GM12878 (cell line): Measurements from ENCODE around the gene SLC25A43. TPM values are rescaled to one million over a fixed set of nuclear protein-coding genes. Genes with fewer than 3 reads are reported as not detected.
A peak's percentile ranks its signal among the peaks of the same experiment; 100 is the strongest.

Experiments used
- ASH2L ChIP-seq: fragments of 300-600, 200-600 bp; sonication (generic); IDR thresholded peaks from 2 replicates; pipeline ENCODE4 v1.6.1; 2017; ENCODE audit warnings: low read depth, mild to moderate bottlenecking, borderline replicate concordance
- BCL11A ChIP-seq: IDR thresholded peaks from 2 replicates; pipeline ENCODE4 v1.6.1; 2011; ENCODE audit warnings: low read depth, low read length
- E2F8 ChIP-seq: fragments of 450-650 bp; IDR thresholded peaks from 2 replicates; pipeline ENCODE4 v1.6.1; 2018; ENCODE audit warnings: mild to moderate bottlenecking, low read depth, moderate library complexity; ENCODE audit not compliant: partially characterized antibody
- EED ChIP-seq: sonication (generic); IDR thresholded peaks from 2 replicates; pipeline ENCODE4 v1.6.1; 2016; ENCODE audit warnings: antibody characterized with exemption, low read depth
- IKZF2 ChIP-seq, 2 experiments: fragments of 450-650 bp; IDR thresholded peaks; 2 replicates each; pipeline ENCODE4 v1.6.1; 2017; ENCODE audit warnings: mild to moderate bottlenecking in 2 of 2, moderate library complexity in 2 of 2
- NFIC ChIP-seq: IDR thresholded peaks from 2 replicates; pipeline ENCODE4 v1.6.1; 2012; ENCODE audit warnings: low read depth, mild to moderate bottlenecking, inconsistent platforms, low read length, moderate library complexity
- NR2F1 ChIP-seq: fragments of 450-650 bp; conservative IDR thresholded peaks from 2 replicates; pipeline ENCODE4 v1.6.1; 2017; ENCODE audit warnings: mild to moderate bottlenecking
- PAX8 ChIP-seq: fragments of 450-650 bp; IDR thresholded peaks from 2 replicates; pipeline ENCODE4 v1.6.1; 2017; ENCODE audit warnings: mild to moderate bottlenecking, moderate library complexity
- RAD21 ChIP-seq: IDR thresholded peaks from 2 replicates; pipeline ENCODE4 v1.6.1; 2011; ENCODE audit warnings: mild to moderate bottlenecking, low read depth, low read length, moderate library complexity; ENCODE audit not compliant: insufficient read depth
- RCOR1 ChIP-seq: conservative IDR thresholded peaks from 2 replicates; pipeline ENCODE4 v1.6.1; 2012; ENCODE audit warnings: low read depth, low read length, improper control_type of control experiment
- SIN3A ChIP-seq: IDR thresholded peaks from 2 replicates; pipeline ENCODE4 v1.6.1; 2012; ENCODE audit warnings: low read depth, low read length, improper control_type of control experiment
- SKIL ChIP-seq: fragments of 450-650 bp; IDR thresholded peaks from 2 replicates; pipeline ENCODE4 v1.6.1; 2017; ENCODE audit warnings: mild to moderate bottlenecking, low read depth, inconsistent platforms; ENCODE audit not compliant: poor library complexity, severe bottlenecking
- SMAD1 ChIP-seq: fragments of 450-650 bp; IDR thresholded peaks from 2 replicates; pipeline ENCODE4 v1.6.1; 2018; ENCODE audit warnings: mild to moderate bottlenecking, low read depth; ENCODE audit not compliant: partially characterized antibody
- SP1 ChIP-seq: IDR thresholded peaks from one replicate; pipeline ENCODE4 v1.6.1; 2011; ENCODE audit warnings: low read depth, low read length
- SREBF2 ChIP-seq: IDR thresholded peaks from 2 replicates; pipeline ENCODE4 v1.6.1; 2012; ENCODE audit warnings: mild to moderate bottlenecking, low read length
- SUZ12 ChIP-seq: fragments of 200-600 bp; sonication (generic); IDR thresholded peaks from one replicate; pipeline ENCODE4 v1.6.1; 2018; ENCODE audit warnings: antibody characterized with exemption, mild to moderate bottlenecking; ENCODE audit not compliant: unreplicated experiment
- YY1 ChIP-seq: IDR thresholded peaks from 2 replicates; pipeline ENCODE4 v1.6.1; 2011; ENCODE audit warnings: low read depth, mild to moderate bottlenecking, low read length
- ZBED1 ChIP-seq: IDR thresholded peaks from 2 replicates; pipeline ENCODE4 v1.6.1; 2016; ENCODE audit warnings: borderline replicate concordance
- ZNF217 ChIP-seq: fragments of 450-650 bp; IDR thresholded peaks from 2 replicates; pipeline ENCODE4 v1.6.1; 2017; ENCODE audit warnings: antibody characterized with exemption, mild to moderate bottlenecking
- ZNF622 ChIP-seq: fragments of 450-650 bp; IDR thresholded peaks from 2 replicates; pipeline ENCODE4 v1.6.1; 2017; ENCODE audit warnings: mild to moderate bottlenecking, inconsistent platforms
- polyA plus RNA-seq, 11 experiments: library from polyadenylated mRNA; depleted of rRNA in 4 of 11; unstranded in 6 of 11; stranded (reverse) in 5 of 11; fragments of >200 nt; fragmentation: Nextera tagmentation in 4 of 11; fragmentation: Illumina TruSeq in 1 of 11; extraction: Ambion mirVana in 4 of 11; extraction: Trizol in 1 of 11; gene quantifications; 1 replicate in 1 of 11; 2 replicates in 10 of 11; pipeline versions ENCODE4 v1.2.1 to v1.2.3, GENCODE V29; 2011 to 2016; ENCODE audit warnings: inconsistent platforms in 2 of 11, missing spikeins in 2 of 11, low read depth in 1 of 11
- total RNA-seq, 4 experiments: library from RNA; depleted of rRNA in 3 of 4; stranded (reverse); fragments of >200 nt in 3 of 4; fragmentation: Illumina TruSeq in 1 of 4; extraction: Trizol in 1 of 4; gene quantifications; 2 replicates each; pipeline versions ENCODE4 v1.2.1 to v1.2.3, GENCODE V29; 2013 to 2021
- TF ChIP-seq, protein P1 (sequence below): fragments of 450-650 bp; conservative IDR thresholded peaks from 2 replicates; pipeline ENCODE4 v1.6.1; 2017; ENCODE audit warnings: mild to moderate bottlenecking, moderate library complexity
- TF ChIP-seq, protein P2 (sequence below): IDR thresholded peaks from 2 replicates; pipeline ENCODE4 v1.6.1; 2012; ENCODE audit warnings: low read length, inconsistent platforms
- TF ChIP-seq, protein P3 (sequence below): IDR thresholded peaks from 2 replicates; pipeline ENCODE4 v1.6.1; 2011; ENCODE audit warnings: low read depth, low read length, improper control_type of control experiment, borderline replicate concordance

Gene SLC25A43
- total and polyA plus RNA-seq, 10 of the 15 experiments (the other 5 are each of a cell fraction or from before 2014, with no cell fraction given), result 2.5 to 13.5 (median 6.8) TPM

DNA sequence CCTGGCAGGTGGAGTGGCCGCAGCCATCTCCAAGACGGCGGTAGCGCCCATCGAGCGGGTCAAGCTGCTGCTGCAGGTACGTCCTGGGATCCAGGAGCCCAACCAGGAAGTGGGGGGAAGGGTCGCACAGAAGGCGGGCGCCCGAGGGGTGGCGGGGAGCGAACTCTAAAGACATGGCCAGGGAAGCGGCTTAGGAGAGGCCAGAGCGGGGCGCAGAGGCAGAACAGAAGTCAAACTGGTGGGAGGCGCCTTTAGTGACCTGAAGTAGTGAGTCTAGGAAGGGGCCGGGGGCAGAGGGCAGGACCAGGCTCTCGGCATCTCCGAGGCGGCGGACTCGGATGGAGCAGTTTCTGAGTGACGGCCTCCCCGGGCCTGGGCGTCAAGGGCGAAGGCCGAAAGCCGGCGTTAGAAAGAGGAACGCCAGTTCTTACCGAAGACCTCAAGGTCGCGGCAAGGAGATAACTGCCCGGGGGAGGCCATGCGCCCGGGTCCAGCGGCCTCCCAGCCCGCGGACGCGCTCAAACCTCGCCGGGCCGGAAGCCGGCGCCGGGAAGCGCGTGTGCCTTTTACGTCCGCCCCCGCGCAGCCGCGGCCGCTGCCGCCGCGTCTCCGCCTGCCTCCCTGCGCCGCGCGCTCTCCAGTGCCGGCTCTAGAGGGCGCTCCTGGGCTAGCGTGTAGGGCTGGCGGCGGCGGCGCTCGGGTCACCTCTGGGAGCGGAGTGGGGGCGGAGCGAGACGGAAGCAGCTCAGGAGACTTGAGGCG is 69.6 kb downstream of the SLC25A43 start (continued):
- TF ChIP-seq SMAD1 (no peak), ZBED1 (no peak), RCOR1 (no peak), SP1 (no peak), YY1 (peak; percentile 71), RAD21 (peak; percentile 56), ZNF622 (no peak), ZNF217 (no peak), BCL11A (no peak), SIN3A (0 out of 2 replicates have a peak, but pooled peaks have one; percentile 36), SUZ12 (no peak), PAX8 (no peak), NFIC (no peak), EED (no peak), SREBF2 (no peak), NR2F1 (peak; percentile 83), SKIL (no peak), ASH2L (no peak), IKZF2 (IDR thresholded peaks at IDR 0.05) (no peak), E2F8 (no peak)
- TF ChIP-seq, protein P1, sequence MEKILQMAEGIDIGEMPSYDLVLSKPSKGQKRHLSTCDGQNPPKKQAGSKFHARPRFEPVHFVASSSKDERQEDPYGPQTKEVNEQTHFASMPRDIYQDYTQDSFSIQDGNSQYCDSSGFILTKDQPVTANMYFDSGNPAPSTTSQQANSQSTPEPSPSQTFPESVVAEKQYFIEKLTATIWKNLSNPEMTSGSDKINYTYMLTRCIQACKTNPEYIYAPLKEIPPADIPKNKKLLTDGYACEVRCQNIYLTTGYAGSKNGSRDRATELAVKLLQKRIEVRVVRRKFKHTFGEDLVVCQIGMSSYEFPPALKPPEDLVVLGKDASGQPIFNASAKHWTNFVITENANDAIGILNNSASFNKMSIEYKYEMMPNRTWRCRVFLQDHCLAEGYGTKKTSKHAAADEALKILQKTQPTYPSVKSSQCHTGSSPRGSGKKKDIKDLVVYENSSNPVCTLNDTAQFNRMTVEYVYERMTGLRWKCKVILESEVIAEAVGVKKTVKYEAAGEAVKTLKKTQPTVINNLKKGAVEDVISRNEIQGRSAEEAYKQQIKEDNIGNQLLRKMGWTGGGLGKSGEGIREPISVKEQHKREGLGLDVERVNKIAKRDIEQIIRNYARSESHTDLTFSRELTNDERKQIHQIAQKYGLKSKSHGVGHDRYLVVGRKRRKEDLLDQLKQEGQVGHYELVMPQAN, result peak; percentile 38; the same call in 1 of the 2 replicates
- TF ChIP-seq, protein P2, sequence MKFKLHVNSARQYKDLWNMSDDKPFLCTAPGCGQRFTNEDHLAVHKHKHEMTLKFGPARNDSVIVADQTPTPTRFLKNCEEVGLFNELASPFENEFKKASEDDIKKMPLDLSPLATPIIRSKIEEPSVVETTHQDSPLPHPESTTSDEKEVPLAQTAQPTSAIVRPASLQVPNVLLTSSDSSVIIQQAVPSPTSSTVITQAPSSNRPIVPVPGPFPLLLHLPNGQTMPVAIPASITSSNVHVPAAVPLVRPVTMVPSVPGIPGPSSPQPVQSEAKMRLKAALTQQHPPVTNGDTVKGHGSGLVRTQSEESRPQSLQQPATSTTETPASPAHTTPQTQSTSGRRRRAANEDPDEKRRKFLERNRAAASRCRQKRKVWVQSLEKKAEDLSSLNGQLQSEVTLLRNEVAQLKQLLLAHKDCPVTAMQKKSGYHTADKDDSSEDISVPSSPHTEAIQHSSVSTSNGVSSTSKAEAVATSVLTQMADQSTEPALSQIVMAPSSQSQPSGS, result no peak
- TF ChIP-seq, protein P3, sequence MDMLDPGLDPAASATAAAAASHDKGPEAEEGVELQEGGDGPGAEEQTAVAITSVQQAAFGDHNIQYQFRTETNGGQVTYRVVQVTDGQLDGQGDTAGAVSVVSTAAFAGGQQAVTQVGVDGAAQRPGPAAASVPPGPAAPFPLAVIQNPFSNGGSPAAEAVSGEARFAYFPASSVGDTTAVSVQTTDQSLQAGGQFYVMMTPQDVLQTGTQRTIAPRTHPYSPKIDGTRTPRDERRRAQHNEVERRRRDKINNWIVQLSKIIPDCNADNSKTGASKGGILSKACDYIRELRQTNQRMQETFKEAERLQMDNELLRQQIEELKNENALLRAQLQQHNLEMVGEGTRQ, result no peak
